Panc1 (cell line): ENCODE measurements around the gene GAR1.

Source experiments
- POLR2AphosphoS5 ChIP-seq: IDR thresholded peaks from 2 replicates; pipeline ENCODE4 v1.6.1; 2012; ENCODE audit warnings: mild to moderate bottlenecking, low read depth, low read length, moderate library complexity
- SIN3A ChIP-seq: IDR thresholded peaks from 2 replicates; pipeline ENCODE4 v1.6.1; 2012; ENCODE audit warnings: low read depth, mild to moderate bottlenecking, low read length, moderate library complexity, borderline replicate concordance; ENCODE audit not compliant: insufficient read depth
- TF ChIP-seq, protein P1 (sequence below): fragments of 450-650 bp; IDR thresholded peaks from 2 replicates; pipeline ENCODE4 v1.5.1; 2017; ENCODE audit warnings: mild to moderate bottlenecking

DNA sequence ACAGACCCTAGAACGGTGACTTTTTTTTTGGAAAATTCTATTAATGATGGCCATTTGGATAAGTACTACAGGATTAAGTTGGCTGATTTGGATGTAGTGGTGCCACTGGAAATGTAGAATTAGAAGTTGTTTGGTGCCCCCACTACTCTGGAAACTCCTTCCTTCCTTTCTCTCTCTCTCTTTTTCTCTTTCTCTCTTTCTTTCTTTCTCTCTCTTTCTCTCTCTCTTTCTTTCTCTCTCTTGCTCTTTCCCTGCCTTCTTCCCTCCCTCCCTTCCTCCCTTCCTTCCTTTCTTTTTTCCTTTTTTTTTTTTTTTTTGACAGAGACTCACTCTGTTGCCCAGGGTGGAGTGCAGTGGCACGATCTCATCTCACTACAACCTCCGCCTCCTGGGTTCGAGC, 2.7 kb downstream of the GAR1 start:
- TF ChIP-seq, protein P1, sequence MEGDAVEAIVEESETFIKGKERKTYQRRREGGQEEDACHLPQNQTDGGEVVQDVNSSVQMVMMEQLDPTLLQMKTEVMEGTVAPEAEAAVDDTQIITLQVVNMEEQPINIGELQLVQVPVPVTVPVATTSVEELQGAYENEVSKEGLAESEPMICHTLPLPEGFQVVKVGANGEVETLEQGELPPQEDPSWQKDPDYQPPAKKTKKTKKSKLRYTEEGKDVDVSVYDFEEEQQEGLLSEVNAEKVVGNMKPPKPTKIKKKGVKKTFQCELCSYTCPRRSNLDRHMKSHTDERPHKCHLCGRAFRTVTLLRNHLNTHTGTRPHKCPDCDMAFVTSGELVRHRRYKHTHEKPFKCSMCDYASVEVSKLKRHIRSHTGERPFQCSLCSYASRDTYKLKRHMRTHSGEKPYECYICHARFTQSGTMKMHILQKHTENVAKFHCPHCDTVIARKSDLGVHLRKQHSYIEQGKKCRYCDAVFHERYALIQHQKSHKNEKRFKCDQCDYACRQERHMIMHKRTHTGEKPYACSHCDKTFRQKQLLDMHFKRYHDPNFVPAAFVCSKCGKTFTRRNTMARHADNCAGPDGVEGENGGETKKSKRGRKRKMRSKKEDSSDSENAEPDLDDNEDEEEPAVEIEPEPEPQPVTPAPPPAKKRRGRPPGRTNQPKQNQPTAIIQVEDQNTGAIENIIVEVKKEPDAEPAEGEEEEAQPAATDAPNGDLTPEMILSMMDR = no peak
- TF ChIP-seq POLR2AphosphoS5 (no peak), SIN3A (no peak)
